ENCODE data around the gene DYRK2.

DNA sequence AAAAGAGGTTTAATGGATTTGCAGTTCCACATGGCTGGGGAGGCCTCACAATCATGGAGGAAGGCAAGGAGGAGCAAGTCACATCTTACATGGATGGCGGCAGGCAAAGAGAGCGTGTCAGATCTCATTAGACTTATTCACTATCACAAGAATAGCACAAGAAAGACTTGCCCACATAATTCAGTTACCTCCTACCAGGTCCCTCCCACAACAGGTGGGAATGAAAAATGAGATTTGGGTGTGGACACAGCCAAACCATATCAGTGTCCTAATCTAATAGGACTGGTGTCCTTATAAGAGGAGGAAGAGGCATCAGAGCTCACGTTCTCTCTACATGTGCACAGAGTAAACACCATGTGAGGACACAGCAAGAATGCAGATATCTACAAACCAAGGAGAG is 25.9 kb downstream of the DYRK2 start:
- TF ChIP-seq EZH2 (optimal IDR thresholded peaks at IDR 0.05; ENCODE audit: low read depth, low read length) (no peak), EZH2phosphoT487 (IDR thresholded peaks at IDR 0.05; ENCODE audit: low read length) (no peak)
- TF ChIP-seq, protein P1, sequence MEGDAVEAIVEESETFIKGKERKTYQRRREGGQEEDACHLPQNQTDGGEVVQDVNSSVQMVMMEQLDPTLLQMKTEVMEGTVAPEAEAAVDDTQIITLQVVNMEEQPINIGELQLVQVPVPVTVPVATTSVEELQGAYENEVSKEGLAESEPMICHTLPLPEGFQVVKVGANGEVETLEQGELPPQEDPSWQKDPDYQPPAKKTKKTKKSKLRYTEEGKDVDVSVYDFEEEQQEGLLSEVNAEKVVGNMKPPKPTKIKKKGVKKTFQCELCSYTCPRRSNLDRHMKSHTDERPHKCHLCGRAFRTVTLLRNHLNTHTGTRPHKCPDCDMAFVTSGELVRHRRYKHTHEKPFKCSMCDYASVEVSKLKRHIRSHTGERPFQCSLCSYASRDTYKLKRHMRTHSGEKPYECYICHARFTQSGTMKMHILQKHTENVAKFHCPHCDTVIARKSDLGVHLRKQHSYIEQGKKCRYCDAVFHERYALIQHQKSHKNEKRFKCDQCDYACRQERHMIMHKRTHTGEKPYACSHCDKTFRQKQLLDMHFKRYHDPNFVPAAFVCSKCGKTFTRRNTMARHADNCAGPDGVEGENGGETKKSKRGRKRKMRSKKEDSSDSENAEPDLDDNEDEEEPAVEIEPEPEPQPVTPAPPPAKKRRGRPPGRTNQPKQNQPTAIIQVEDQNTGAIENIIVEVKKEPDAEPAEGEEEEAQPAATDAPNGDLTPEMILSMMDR (IDR thresholded peaks at IDR 0.05; ENCODE audit: low read length) = no peak
